SK-N-SH treated with all-trans-retinoic acid at 6 μM for 48 hours (cell line): Measurements from ENCODE around the gene SFT2D1.

Source experiments
- BACH2 ChIP-seq: fragments of 250-450 bp; sonication (Bioruptor Pico); IDR thresholded peaks from 2 replicates; pipeline ENCODE4 v1.9.0; 2021; ENCODE audit warnings: mild to moderate bottlenecking, borderline replicate concordance
- CREB5 ChIP-seq: fragments of 250-450 bp; sonication (Bioruptor Pico); IDR thresholded peaks from 2 replicates; pipeline ENCODE4 v1.5.1; 2020; ENCODE audit warnings: low read depth, mild to moderate bottlenecking, moderate library complexity
- CSRNP3 ChIP-seq: fragments of 250-450 bp; sonication (Bioruptor Pico); IDR thresholded peaks from 2 replicates; pipeline ENCODE4 v1.5.1; 2021; ENCODE audit warnings: mild to moderate bottlenecking, moderate library complexity
- PATZ1 ChIP-seq: fragments of 250-450 bp; sonication (Bioruptor Pico); IDR thresholded peaks from 2 replicates; pipeline ENCODE4 v1.8.0; 2020; ENCODE audit warnings: mild to moderate bottlenecking, moderate library complexity, borderline replicate concordance
- POU6F1 ChIP-seq: fragments of 250-450 bp; sonication (Bioruptor Pico); IDR thresholded peaks from 2 replicates; pipeline ENCODE4 v1.8.0; 2021; ENCODE audit warnings: low read depth, mild to moderate bottlenecking, moderate library complexity, borderline replicate concordance
- PPARA ChIP-seq: fragments of 250-450 bp; sonication (Bioruptor Pico); IDR thresholded peaks from 2 replicates; pipeline ENCODE4 v1.5.0; 2020; ENCODE audit warnings: mild to moderate bottlenecking, borderline replicate concordance
- RARB ChIP-seq: fragments of 250-450 bp; sonication (Bioruptor Pico); IDR thresholded peaks from 2 replicates; pipeline ENCODE4 v1.8.0; 2021; ENCODE audit warnings: mild to moderate bottlenecking, moderate library complexity
- SNAI2 ChIP-seq: fragments of 250-450 bp; sonication (Bioruptor Pico); IDR thresholded peaks from 2 replicates; pipeline ENCODE4 v1.5.0; 2020; ENCODE audit warnings: mild to moderate bottlenecking, moderate library complexity
- TSHZ2 ChIP-seq: fragments of 250-450 bp; sonication (Bioruptor Pico); IDR thresholded peaks from 2 replicates; pipeline ENCODE4 v1.5.0; 2020; ENCODE audit warnings: mild to moderate bottlenecking, moderate library complexity
- ZFP3 ChIP-seq: fragments of 250-450 bp; sonication (Bioruptor Pico); IDR thresholded peaks from 2 replicates; pipeline ENCODE4 v1.5.0; 2020; ENCODE audit warnings: mild to moderate bottlenecking, moderate library complexity
- ZFP30 ChIP-seq: fragments of 450-650 bp; formaldehyde crosslinking; IDR thresholded peaks from 2 replicates; pipeline ENCODE4 v1.5.0; 2022; ENCODE audit warnings: mild to moderate bottlenecking, moderate library complexity
- ZNF70 ChIP-seq: fragments of 450-650 bp; formaldehyde crosslinking; IDR thresholded peaks from 2 replicates; pipeline ENCODE4 v1.5.0; 2020; ENCODE audit warnings: mild to moderate bottlenecking, moderate library complexity
- ZNF8 ChIP-seq: fragments of 450-650 bp; formaldehyde crosslinking; IDR thresholded peaks from 2 replicates; pipeline ENCODE4 v1.5.0; 2020; ENCODE audit warnings: mild to moderate bottlenecking, moderate library complexity

GRCh38 chr6:166297606-166298005, 44.7 kb downstream of the SFT2D1 start:
- TF ChIP-seq TSHZ2 (CRISPR knock-in tag) (no peak), PPARA (CRISPR knock-in tag) (no peak), BACH2 (CRISPR knock-in tag) (no peak), PATZ1 (CRISPR knock-in tag) (no peak), ZNF8 (CRISPR knock-in tag) (no peak), ZFP30 (CRISPR knock-in tag) (no peak), ZNF70 (CRISPR knock-in tag) (no peak), ZFP3 (CRISPR knock-in tag) (no peak), CREB5 (CRISPR knock-in tag) (no peak), CSRNP3 (no peak), RARB (no peak), SNAI2 (CRISPR knock-in tag) (no peak), POU6F1 (CRISPR knock-in tag) (no peak)
